SK-N-SH treated with all-trans-retinoic acid at 6 μM for 48 hours (cell line): ENCODE results near the gene PRPF19.

Source experiments
- ARNTL ChIP-seq: fragments of 450-650 bp; formaldehyde crosslinking; IDR thresholded peaks from 2 replicates; pipeline ENCODE4 v1.5.0; 2020; ENCODE audit warnings: low read depth, mild to moderate bottlenecking, moderate library complexity, borderline replicate concordance
- BACH2 ChIP-seq: fragments of 250-450 bp; sonication (Bioruptor Pico); IDR thresholded peaks from 2 replicates; pipeline ENCODE4 v1.9.0; 2021; ENCODE audit warnings: mild to moderate bottlenecking, borderline replicate concordance
- CREB5 ChIP-seq: fragments of 250-450 bp; sonication (Bioruptor Pico); IDR thresholded peaks from 2 replicates; pipeline ENCODE4 v1.5.1; 2020; ENCODE audit warnings: low read depth, mild to moderate bottlenecking, moderate library complexity
- CSDC2 ChIP-seq: fragments of 250-450 bp; sonication (Bioruptor Pico); IDR thresholded peaks from 2 replicates; pipeline ENCODE4 v1.5.0; 2020; ENCODE audit warnings: mild to moderate bottlenecking, moderate library complexity
- ISL1 ChIP-seq: fragments of 250-450 bp; sonication (Bioruptor Pico); IDR thresholded peaks from 2 replicates; pipeline ENCODE4 v2.1.2; 2022; ENCODE audit warnings: mild to moderate bottlenecking, moderate library complexity
- PATZ1 ChIP-seq: fragments of 250-450 bp; sonication (Bioruptor Pico); IDR thresholded peaks from 2 replicates; pipeline ENCODE4 v1.8.0; 2020; ENCODE audit warnings: mild to moderate bottlenecking, moderate library complexity, borderline replicate concordance
- PPARA ChIP-seq: fragments of 250-450 bp; sonication (Bioruptor Pico); IDR thresholded peaks from 2 replicates; pipeline ENCODE4 v1.5.0; 2020; ENCODE audit warnings: mild to moderate bottlenecking, borderline replicate concordance
- RARB ChIP-seq: fragments of 250-450 bp; sonication (Bioruptor Pico); IDR thresholded peaks from 2 replicates; pipeline ENCODE4 v1.8.0; 2021; ENCODE audit warnings: mild to moderate bottlenecking, moderate library complexity
- SNAI2 ChIP-seq: fragments of 250-450 bp; sonication (Bioruptor Pico); IDR thresholded peaks from 2 replicates; pipeline ENCODE4 v1.5.0; 2020; ENCODE audit warnings: mild to moderate bottlenecking, moderate library complexity
- ZFP30 ChIP-seq: fragments of 450-650 bp; formaldehyde crosslinking; IDR thresholded peaks from 2 replicates; pipeline ENCODE4 v1.5.0; 2022; ENCODE audit warnings: mild to moderate bottlenecking, moderate library complexity
- ZNF565 ChIP-seq: fragments of 450-650 bp; formaldehyde crosslinking; conservative IDR thresholded peaks from 2 replicates; pipeline ENCODE4 v1.5.0; 2020; ENCODE audit warnings: low read depth, mild to moderate bottlenecking, moderate library complexity
- ZNF8 ChIP-seq: fragments of 450-650 bp; formaldehyde crosslinking; IDR thresholded peaks from 2 replicates; pipeline ENCODE4 v1.5.0; 2020; ENCODE audit warnings: mild to moderate bottlenecking, moderate library complexity

GRCh38 chr11:60912223-60912850, 6.0 kb upstream of the PRPF19 start:
- no peak for TF ChIP-seq ZNF565 (CRISPR knock-in tag)
- TF ChIP-seq SNAI2 (CRISPR knock-in tag): no peak
- no peak for TF ChIP-seq CSDC2 (CRISPR knock-in tag)
- no peak for TF ChIP-seq BACH2 (CRISPR knock-in tag)
- TF ChIP-seq RARB: no peak
- no peak for TF ChIP-seq ZFP30 (CRISPR knock-in tag)
- no peak for TF ChIP-seq PPARA (CRISPR knock-in tag)
- TF ChIP-seq PATZ1 (CRISPR knock-in tag): no peak
- TF ChIP-seq ARNTL (CRISPR knock-in tag): no peak
- no peak for TF ChIP-seq ISL1 (CRISPR knock-in tag)
- no peak for TF ChIP-seq ZNF8 (CRISPR knock-in tag)
- no peak for TF ChIP-seq CREB5 (CRISPR knock-in tag)
